Measurements from ENCODE around the gene RPS6KA3. TPM values are rescaled to one million over a fixed set of nuclear protein-coding genes. Genes with fewer than 3 reads are reported as not detected.

Gene RPS6KA3
- total RNA-seq, 4 donors from 2014 or later = 33.8 to 55.4 (median 46.4) TPM

DNA sequence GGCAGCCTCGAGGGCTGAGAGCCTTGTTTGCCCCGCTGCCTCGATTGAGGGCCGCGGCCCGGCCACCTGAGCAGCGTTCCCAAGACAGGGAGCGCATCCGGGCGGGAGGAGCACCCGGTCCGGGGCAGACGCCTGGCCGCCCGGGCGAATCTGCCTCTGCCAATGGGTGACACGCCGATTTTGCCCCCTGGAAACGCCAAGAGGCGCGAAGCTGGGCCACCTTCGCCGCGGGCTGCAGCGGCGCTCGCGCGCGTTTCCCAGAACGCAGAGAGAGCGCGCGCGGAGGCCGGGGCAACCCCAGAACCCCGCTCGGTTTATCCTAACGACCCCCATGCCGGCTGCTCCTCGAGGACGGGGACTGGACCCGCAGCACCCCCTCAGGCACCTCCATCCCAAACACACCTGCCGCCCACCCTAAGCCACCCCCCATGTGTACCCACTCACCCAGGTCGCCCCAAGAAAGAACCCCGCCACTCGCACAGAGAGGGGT, 150.6 kb downstream of the RPS6KA3 start:
- no peak overlapping the region for H3K27ac ChIP-seq
- no peaks in the 10 kb centered on the region for H3K36me3 ChIP-seq
- H3K4me3 ChIP-seq = peak overlapping the region in 1 of 2 donors; percentile 44
- peaks cover 0 to 12% (median 6%) of the 10 kb centered on the region in 3 donors for H3K4me1 ChIP-seq
- H3K27me3 ChIP-seq = peaks cover 19% of the 10 kb centered on the region
- no peak for ATAC-seq
- no peaks in the 10 kb centered on the region for H3K9me3 ChIP-seq
- TF ChIP-seq EP300 (IDR thresholded peaks at IDR 0.05) = no peak
- no peak for TF ChIP-seq POLR2AphosphoS5 (IDR thresholded peaks at IDR 0.05)
- no CpG with 5 or more reads among the region's 47 CpGs for WGBS, 2 donors (ENCODE audit: low coverage in 1 of 2)

DNA sequence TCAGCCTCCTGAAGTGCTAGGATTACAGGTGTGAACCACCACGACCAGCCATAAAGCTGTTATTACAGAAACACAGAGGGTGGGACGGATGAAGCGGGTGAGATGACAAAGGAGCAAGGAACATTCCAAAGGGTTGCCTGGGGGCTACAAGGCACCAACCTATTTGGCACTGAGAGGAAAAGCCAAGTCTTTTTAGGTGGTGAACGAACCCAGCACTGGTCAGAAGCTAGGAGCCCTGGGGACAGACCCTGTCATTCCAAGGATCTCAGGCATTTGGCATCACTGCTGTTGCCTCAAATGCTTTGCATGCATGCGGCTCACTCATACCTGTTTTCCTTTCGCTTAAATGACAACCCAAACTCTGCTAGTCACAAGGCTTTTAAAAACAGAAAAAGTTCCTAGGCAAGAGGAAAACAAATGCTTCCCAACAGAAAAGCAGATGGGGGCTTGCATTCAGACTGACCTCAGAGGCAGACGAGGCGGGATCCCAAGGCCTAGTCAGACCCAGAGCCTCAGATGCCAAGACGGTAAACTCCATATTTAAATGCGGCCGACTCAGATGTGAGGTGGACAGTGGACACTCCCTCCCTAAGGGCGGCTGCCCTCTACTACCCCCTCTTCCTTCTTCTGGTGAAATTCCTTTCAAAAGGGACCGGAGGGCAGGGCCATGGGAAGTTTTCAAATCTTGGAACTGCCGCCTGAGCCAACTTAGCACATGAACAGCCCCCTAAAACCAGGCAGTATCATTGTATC, 154.5 kb downstream of the RPS6KA3 start:
- 94% methylated on average over 9 of the region's 14 CpGs; no CpG with 5 or more reads in 1 of the 2 donors for WGBS, 2 donors (ENCODE audit: low coverage in 1 of 2)
- no peak for TF ChIP-seq EP300 (IDR thresholded peaks at IDR 0.05)
- TF ChIP-seq POLR2A (IDR thresholded peaks at IDR 0.05) = no peak
- TF ChIP-seq, protein P1, sequence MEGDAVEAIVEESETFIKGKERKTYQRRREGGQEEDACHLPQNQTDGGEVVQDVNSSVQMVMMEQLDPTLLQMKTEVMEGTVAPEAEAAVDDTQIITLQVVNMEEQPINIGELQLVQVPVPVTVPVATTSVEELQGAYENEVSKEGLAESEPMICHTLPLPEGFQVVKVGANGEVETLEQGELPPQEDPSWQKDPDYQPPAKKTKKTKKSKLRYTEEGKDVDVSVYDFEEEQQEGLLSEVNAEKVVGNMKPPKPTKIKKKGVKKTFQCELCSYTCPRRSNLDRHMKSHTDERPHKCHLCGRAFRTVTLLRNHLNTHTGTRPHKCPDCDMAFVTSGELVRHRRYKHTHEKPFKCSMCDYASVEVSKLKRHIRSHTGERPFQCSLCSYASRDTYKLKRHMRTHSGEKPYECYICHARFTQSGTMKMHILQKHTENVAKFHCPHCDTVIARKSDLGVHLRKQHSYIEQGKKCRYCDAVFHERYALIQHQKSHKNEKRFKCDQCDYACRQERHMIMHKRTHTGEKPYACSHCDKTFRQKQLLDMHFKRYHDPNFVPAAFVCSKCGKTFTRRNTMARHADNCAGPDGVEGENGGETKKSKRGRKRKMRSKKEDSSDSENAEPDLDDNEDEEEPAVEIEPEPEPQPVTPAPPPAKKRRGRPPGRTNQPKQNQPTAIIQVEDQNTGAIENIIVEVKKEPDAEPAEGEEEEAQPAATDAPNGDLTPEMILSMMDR (IDR thresholded peaks at IDR 0.05) = no peak
- no peak for TF ChIP-seq POLR2AphosphoS5 (IDR thresholded peaks at IDR 0.05)

GRCh38 chrX:20111271-20111670, 155.4 kb downstream of the RPS6KA3 start:
- Histone ChIP-seq H3K4me1 (peaks cover 0 to 5% (median 4%) of the 10 kb centered on the region in 3 donors), H3K27me3 (peaks cover 5% of the 10 kb centered on the region), H3K4me3 (no peak overlapping the region), H3K36me3 (no peaks in the 10 kb centered on the region), H3K9me3 (no peaks in the 10 kb centered on the region), H3K27ac (no peak overlapping the region)
- ATAC-seq = no peak
- TF ChIP-seq, protein P1 (IDR thresholded peaks at IDR 0.05) = no peak
- TF ChIP-seq EP300 (IDR thresholded peaks at IDR 0.05) (no peak), POLR2AphosphoS5 (IDR thresholded peaks at IDR 0.05) (no peak), POLR2A (IDR thresholded peaks at IDR 0.05) (no peak)
- 97 to 100% methylated on average over 5 to 9 of the region's 10 CpGs for WGBS, 2 donors (ENCODE audit: low coverage in 1 of 2)

More for the DNA sequence above, 154.5 kb downstream of the RPS6KA3 start:
- H3K36me3 ChIP-seq = no peaks in the 10 kb centered on the region
- peaks cover 0 to 12% (median 6%) of the 10 kb centered on the region in 3 donors for H3K4me1 ChIP-seq
- peaks cover 15% of the 10 kb centered on the region for H3K27me3 ChIP-seq
- no peak for ATAC-seq
- H3K27ac ChIP-seq = no peak overlapping the region
- H3K9me3 ChIP-seq = no peaks in the 10 kb centered on the region
- no peak overlapping the region for H3K4me3 ChIP-seq

DNA sequence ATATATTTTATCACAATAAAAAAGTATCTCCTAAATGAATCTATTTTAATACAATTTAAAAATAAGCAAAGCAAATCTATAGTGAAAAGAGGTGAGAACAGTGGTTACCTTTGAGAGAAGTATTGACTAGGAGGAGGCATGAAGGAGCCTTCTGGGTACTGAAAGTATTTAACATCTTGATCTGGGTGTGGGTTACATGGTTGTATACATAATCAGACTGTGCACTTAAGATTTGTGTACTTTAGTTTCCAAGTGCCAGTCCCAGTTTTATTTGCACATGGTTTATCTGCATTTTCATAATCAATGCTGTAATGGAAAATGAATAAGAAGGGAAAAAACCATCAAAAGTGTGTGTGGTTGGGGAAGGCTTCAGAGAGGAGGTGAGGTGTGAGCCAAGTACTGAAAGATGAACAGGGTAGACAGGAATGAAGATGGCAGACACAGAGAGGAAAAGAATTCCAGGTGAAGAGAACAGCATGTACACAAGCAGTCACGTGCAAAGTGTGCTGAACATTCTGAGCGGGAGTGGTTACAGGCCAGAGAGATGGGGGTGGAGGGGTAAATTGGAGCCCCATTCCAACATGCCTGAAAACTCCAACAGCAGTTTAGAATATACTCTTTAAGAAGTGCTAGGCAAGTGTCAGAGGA, 164.7 kb downstream of the RPS6KA3 start:
- H3K27ac ChIP-seq = no peak overlapping the region
- 90 to 95% methylated on average over 2 of the region's 2 CpGs for WGBS, 2 donors (ENCODE audit: low coverage in 1 of 2)

More for the DNA sequence above, 164.7 kb downstream of the RPS6KA3 start:
- TF ChIP-seq, protein P1 (IDR thresholded peaks at IDR 0.05) = no peak
- TF ChIP-seq EP300 (IDR thresholded peaks at IDR 0.05) (no peak), POLR2AphosphoS5 (IDR thresholded peaks at IDR 0.05) (no peak), POLR2A (IDR thresholded peaks at IDR 0.05) (no peak)
- Histone ChIP-seq H3K36me3 (no peaks in the 10 kb centered on the region), H3K27me3 (no peaks in the 10 kb centered on the region), H3K4me1 (no peaks in the 10 kb centered on the region), H3K4me3 (no peak overlapping the region), H3K9me3 (no peaks in the 10 kb centered on the region)
- no peak for ATAC-seq

Small RNA genes within 50 kb of the gene (small RNA-seq; reads per million reads assigned to genes)
- 40.7 to 71.2 (median 57.5) reads per million in 4 donors for gene RF00493
- gene RF00494 = 0 reads per million in 4 donors

Other genes starting within 250 kb of the RPS6KA3 start
- gene MAP7D2, start 150.0 kb downstream of the RPS6KA3 start, total RNA-seq = under 1 TPM in 3 of 4 donors, not detected in 1; 0.27 to 0.42 (median 0.27) TPM
- gene EIF1AX, start 125.1 kb downstream of the RPS6KA3 start, total RNA-seq = 10 to 100 TPM; 52.0 to 70.4 (median 53.4) TPM